ENCODE data around the gene SLTM.
"Not testable (repeated sequence)": the region's sequence is repeated elsewhere in the genome, so short reads cannot be mapped to it uniquely, and the experiment has no call there.

Gene SLTM

GRCh38 chr15:58933281-58934113 lies at the start of gene SLTM:
Gene SLTM, minus strand, starts transcription at chr15:58933679. Its CDS starts 114 bp downstream, at chr15:58933565.
- peak; percentile 68 for DNase-seq

DNA sequence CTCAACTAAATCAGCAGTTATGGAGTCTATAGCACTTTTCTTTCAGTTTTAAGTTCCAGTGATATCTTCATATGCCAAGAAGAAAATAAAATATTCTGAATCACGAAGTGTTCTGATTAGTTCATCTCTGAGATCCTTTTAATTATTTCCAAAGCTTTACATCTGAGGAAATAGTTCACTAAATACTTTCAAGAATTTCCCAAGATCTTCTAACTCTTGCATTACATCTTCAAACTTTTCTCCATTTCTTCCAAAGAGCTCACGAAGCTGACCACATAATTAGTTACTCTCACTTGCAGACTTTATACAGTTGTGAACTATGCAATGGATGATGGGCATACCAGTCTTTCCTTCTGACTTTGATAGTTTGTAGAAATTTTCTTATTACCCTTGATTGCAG lies 49.8 kb upstream of the SLTM start:
- DNase-seq: no peak

DNA sequence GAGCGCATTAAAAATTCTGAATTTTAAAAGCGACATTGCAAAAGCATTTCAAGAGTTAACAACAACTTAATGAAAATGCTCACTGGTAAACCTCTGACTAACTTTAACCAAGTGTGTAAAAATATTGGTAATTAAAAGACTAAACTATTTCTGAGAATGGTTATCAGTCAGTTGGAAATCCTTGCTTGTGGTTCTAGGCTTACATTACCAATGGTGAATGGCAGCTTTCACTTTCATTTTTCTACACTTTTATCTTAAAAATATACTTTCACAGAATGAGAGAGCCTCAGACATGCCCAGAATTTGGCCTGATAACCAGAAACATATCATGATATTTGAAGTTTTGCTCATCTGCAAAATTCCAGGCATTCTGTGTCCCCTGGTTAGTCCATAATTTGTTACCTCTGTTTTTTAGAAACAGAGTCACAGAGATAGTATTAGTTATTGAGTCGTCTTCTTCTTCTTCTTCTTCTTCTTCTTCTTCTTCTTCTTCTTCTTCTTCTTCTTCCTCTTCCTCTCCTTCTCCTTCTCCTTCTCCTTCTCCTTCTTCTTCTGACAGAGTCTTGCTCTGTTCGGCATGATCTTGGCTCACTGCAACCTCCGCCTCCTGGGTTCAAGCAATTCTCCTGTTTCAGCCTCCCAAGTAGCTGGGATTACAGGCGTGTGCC lies 48.5 kb upstream of the SLTM start:
- no peak for DNase-seq

DNA sequence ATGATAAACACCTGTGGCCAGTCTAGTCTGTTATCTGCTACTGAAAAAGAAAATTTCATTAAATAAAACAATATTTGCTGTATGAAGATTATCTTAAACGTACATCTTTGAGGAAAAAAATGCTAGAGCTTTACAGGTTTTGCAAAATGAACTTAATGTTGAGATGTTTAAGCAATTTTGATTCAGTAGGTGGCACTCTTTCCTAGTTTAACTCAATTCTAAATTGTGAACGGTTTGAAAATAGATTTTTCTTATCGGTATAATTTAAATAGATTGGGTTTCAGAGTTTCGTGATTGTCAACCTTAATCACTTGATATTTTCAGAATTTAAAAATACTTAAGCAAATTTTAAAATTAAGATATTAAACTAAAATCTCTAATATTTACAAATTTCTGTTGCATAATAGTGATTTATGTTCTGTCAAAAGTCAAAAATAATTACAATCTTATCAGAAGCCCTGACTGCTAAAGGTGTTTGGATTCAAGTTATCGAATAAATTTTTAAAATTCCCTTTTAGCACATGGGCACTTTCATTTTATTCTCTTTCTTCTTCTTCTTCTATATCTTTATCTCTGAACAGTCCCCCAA lies 47.0 kb upstream of the SLTM start:
- no peak for DNase-seq

- DNase-seq: no peak
These were observed 44.4 kb upstream of the SLTM start for GRCh38 chr15:58977887-58978286.

- no peak for DNase-seq
These were observed 34.0 kb upstream of the SLTM start for GRCh38 chr15:58967479-58967878.

DNA sequence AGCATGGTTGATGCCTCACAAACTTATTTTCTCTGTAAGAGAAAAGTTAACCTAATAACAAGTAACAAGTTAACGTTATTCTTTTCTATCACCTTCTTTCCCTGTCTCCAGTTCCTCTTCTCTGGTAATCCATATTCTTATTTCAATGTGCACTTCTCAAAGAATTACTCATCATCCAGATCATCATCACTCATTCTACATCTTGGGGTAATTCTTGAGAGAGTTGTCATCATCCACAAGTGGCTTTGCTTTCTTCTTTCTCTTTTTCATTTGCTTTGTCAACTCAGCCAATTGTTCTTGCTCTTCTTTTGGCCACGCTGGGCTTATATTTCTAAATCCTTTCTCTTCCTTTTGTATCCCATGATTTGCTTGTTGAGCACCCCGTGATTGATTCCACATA lies 33.2 kb upstream of the SLTM start:
- DNase-seq: no peak

DNA sequence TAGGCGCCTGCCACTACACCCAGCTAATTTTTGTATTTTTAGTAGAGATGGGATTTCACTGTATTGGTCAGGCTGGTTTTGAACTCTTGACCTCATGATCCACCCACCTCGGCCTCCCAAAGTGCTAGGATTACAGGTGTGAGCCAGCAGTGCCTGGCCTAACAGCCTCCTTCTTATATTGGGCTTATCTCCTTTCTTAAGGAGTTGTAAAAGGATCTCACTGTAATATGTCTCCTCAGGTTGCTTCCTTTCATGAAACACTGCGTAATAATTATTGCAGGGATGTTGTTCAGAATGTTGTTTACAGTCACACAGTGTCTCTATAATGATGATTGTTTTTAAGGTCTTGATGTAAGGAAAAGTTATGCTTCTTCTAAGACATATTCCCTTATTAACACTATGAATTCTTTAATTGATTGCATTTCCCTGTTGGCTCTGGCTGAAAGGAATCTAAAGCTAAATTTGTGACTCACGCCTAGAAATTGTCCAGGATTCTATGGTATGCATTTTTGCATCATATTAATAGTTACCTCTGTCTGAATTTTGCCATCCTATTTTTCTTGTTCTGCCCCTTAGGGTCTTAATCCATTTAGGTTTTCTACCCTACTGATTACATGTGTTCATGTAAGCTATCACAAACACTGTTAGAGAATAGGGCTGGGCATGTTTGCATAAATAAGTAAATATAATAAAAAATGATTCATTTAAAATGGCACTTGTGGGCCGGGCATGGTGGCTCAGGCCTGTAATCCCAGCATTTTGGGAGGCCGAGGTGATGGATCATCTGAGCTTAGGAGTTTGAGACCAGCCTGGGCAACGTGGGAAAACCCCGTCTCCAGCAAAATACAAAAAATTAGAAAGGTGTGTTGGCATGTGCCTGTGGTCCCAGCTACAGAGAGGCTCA lies 29.4 kb upstream of the SLTM start:
- DNase-seq: no peak

DNA sequence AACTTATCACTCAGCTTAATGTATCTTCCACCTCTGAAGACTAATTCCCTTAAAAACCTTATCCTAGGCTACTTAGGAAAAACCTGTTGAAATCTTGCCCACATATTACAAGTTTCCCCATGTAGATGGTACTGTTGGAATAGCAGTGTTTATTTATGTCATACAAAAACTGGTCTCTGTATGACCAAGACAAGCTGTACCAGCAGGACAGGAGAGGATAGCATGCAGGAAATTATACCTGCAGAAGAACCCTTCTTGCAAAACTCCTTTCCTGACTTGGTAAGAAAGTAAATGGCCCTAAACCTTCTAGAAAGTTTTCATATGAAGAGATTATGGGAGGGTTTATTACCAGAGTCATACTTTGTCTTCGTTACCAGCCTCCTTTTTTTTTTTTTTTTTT lies 28.7 kb upstream of the SLTM start:
- no peak for DNase-seq

- no peak for DNase-seq
These were observed 25.3 kb upstream of the SLTM start for GRCh38 chr15:58958811-58959210.

- peak; percentile 12 for DNase-seq
These were observed 23.9 kb upstream of the SLTM start for GRCh38 chr15:58957101-58957973.

GRCh38 chr15:58952751-58953150 lies 19.3 kb upstream of the SLTM start:
- no peak for DNase-seq

- peak; percentile 18 for DNase-seq
These were observed 18.0 kb upstream of the SLTM start for GRCh38 chr15:58951388-58952007.

DNA sequence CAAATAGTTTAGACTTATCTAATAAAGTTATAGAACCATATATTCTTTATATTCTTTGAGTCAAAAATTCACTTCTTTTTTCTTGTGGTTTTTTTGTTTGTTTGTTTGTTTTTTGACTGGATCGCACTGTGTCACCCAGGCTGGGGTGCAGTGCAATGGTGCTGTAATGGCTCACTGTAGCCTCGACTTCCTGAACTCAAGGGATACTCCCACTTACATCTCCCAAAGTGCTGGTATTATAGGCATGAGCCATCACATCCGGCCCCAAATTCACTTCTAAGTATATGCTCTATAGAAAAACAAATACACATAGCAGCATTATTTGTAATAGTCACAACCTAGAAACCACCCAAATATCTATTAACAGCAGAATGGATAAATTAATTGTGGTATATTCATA lies 13.7 kb upstream of the SLTM start:
- no peak for DNase-seq

GRCh38 chr15:58934974-58935373 lies 1.5 kb upstream of the SLTM start:
- DNase-seq: not testable (repeated sequence)

GRCh38 chr15:58934521-58934920 lies 1.0 kb upstream of the SLTM start:
- DNase-seq: no peak

- DNase-seq: no peak
These were observed 602 bp upstream of the SLTM start for GRCh38 chr15:58934114-58934447.

DNA sequence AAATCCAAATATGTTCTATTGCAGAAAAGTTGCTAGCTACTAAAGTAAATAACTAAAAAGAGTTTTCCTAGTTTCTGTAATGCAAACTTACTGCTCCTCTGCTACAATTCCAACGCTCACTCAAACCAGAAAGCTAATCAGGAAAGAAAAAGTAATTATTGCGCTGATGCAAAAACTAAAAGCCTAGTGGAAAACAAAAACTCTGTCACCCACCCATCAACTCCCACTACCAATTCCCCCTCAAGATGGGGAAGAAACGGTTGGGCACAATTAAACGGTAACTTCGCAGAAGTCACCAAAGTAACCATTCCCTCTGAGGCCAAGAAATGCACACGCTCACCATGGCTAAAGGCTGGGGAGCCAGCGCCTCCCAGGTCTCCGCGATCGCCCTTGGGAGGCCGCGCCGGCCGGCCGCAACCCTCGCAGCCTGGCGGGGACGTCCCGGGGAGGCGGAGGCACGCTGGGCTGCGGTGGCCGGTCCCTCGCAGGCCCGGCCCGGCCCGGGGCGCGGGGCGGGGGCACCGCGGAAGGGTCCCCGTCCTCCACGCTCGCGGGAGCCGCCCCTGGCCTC lies 684 bp downstream of the SLTM start:
- peak; percentile 8 for DNase-seq

GRCh38 chr15:58931987-58932588 lies 1.4 kb downstream of the SLTM start:
- DNase-seq: no peak

DNA sequence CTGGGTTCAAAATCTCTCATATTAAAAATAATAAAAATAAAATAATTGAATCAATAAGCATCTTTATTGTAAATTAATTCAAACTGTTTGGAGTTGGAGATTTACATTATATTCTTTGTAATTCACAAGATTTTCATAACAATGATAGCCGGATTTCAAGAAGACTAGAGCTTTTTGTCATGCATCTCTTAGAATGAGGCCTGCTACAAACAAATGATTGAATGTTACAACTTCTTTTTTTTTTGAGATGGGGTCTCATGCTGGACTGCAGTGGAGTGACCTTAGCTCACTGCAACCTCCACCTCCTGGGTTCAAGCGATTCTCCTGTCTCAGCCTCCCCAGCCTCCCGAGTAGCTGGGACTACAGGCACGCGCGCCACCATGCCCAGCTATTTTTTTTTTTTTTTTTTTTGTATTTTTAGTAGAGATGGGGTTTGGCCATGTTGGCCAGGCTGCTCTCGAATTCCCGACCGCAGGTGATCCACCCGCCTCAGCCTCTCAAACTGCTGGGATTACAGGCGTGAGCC lies 3.5 kb downstream of the SLTM start:
- no peak for DNase-seq

DNA sequence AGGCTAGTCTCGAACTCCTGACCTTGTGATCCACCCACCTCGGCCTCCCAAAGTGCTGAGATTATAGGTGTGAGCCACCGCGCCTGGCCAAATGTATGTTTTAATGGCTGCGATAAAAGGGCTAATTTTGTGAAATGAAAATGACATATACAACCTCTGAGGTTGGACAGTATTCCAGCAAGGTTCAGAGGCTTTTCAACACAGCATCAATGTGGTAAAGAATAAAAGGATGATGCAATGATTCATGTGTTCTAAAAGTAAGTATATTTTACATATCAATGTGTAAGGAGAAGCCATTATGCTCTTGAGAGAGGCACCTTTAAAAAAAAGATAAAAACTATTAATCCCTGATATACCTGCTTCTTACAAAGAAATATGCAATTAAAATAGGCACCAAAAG lies 6.7 kb downstream of the SLTM start:
- DNase-seq: no peak

Measured in NCI-H510A (cell line).